Measurements from ENCODE around the gene B3GNT8.
"Not testable (repeated sequence)": the region's sequence is repeated elsewhere in the genome, so short reads cannot be mapped to it uniquely, and the experiment has no call there.

The B3GNT8 gene

GRCh38 chr19:41416194-41416674 is 10.9 kb downstream of the B3GNT8 start:
- no peak for DNase-seq (ENCODE audit: extremely low read depth in 1 of 2, low read depth in 1 of 2)

DNA sequence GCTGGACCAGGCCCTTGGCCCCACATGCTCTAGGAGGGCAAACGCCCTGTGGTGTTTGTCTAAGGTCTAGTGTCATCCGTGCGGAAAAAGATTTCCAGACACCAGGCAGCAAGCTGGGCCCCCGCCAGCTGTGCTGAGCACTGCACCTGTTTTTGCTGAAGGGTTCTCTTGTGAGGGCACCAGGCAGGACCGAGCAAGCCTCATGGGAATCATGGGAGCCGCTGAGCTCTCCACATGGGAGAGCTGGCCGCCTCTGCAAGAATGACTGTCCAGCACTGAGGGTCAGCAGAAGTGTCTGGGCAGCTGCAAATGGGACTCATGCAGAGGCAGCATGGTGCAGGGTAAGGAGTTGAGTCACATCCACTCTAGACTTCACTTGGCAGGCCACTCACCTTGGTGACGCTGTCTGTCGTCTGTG is 12.0 kb downstream of the B3GNT8 start:
- no peak for DNase-seq (ENCODE audit: extremely low read depth in 1 of 2, low read depth in 1 of 2)

GRCh38 chr19:41414461-41414860 is 12.7 kb downstream of the B3GNT8 start:
- DNase-seq (ENCODE audit: extremely low read depth in 1 of 2, low read depth in 1 of 2), result no peak

DNA sequence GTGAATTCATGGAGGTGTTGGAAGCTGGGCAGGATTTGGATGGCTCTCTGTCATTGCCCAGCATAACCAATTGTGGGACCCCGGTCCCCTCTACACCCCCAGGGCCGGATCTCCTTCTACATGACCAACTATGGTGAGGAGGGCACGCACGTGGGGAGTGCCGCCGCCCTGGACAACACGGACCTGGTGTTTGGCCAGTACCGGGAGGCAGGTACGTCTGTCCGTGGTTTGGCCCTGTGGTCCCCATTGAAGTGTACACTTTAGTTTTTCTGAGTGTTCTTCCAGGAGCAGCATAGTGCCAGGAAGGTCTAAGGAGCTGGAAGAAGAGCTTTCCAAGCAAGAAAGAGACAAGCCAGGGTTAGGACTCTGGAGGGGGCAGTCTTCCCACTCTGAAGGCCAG is 13.2 kb downstream of the B3GNT8 start:
- DNase-seq (ENCODE audit: extremely low read depth in 1 of 2, low read depth in 1 of 2), result no peak

- no peak for DNase-seq (ENCODE audit: extremely low read depth in 1 of 2, low read depth in 1 of 2)
Measured at GRCh38 chr19:41412953-41413352, 14.2 kb downstream of the B3GNT8 start.

- no peak for DNase-seq (ENCODE audit: extremely low read depth in 1 of 2, low read depth in 1 of 2)
Measured at GRCh38 chr19:41411968-41412265, 15.3 kb downstream of the B3GNT8 start.

GRCh38 chr19:41411100-41411967 is 15.8 kb downstream of the B3GNT8 start:
- no peak for DNase-seq (ENCODE audit: extremely low read depth in 1 of 2, low read depth in 1 of 2)

DNA sequence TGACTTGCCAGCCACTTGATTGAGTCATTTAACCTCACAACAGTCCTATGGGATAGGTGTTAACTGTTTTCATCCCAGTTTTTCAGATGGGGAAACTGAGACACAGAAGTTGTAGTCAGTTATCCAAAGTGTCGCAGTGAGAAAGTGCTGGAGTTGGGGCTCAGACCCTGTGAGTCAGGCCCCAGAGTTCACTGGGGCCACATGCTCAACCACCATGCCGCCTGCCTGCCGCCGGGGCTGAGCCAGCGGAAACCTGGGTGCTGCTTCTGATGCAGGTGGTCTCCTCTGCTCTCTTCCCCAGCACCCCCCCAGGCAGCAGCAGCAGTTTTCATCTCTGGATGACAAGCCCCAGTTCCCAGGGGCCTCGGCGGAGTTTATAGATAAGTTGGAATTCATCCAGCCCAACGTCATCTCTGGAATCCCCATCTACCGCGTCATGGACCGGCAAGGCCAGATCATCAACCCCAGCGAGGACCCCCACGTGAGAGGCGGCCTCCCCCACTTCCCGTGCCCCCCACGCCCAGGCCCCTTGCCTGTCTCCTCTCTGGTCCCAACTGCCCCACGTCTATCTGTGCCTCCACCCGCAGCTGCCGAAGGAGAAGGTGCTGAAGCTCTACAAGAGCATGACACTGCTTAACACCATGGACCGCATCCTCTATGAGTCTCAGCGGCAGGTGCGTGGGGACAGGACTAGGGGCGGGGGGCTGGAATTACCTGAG is 16.7 kb downstream of the B3GNT8 start:
- no peak for DNase-seq (ENCODE audit: extremely low read depth in 1 of 2, low read depth in 1 of 2)

DNA sequence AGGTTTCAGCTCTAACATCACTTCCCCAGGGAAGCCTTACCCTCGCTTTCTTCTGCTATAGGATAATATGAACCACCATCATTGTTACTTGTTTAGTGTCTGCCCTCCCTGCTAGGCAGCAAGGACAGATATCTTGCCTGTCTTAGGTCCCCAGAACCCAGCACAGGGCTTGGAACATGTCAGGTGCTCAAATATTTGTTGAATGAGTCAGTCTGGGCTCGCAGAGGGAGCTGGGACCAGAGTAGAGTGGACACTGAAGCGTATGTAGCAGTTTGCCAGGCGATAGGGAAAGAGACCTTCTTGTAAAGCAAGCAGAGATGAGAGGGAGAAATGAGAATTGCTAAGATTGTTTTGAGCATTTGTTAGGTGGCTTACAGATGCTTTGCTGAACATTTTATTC is 17.9 kb downstream of the B3GNT8 start:
- DNase-seq (ENCODE audit: extremely low read depth in 1 of 2, low read depth in 1 of 2), result no peak

- not testable (repeated sequence) for DNase-seq (ENCODE audit: extremely low read depth in 1 of 2, low read depth in 1 of 2)
Measured at GRCh38 chr19:41408846-41409245, 18.3 kb downstream of the B3GNT8 start.

- no peak for DNase-seq (ENCODE audit: extremely low read depth in 1 of 2, low read depth in 1 of 2)
Measured at GRCh38 chr19:41408256-41408655, 18.9 kb downstream of the B3GNT8 start.

DNA sequence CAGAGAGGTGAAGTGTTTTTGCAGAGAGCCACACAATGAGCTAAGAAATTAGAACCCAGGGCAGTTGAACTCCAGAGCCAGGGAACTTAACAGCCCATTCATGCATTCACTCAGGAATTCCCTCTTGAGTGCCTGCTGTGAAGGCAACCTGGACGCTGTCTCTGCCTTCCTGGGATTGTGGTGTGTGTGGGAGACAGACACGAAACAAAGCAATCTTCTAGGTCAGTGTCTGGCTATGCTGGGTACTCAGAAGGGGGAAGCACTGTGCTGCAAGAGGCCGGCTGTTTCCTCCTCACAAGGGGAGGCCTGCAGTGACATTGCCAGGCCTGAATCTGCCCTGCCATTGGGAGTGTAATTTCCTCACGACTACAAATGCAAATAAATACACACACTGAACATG is 19.9 kb downstream of the B3GNT8 start:
- DNase-seq (ENCODE audit: extremely low read depth in 1 of 2, low read depth in 1 of 2), result no peak

- DNase-seq (ENCODE audit: extremely low read depth in 1 of 2, low read depth in 1 of 2), result no peak
Measured at GRCh38 chr19:41405776-41406175, 21.4 kb downstream of the B3GNT8 start.

- DNase-seq (ENCODE audit: extremely low read depth in 1 of 2, low read depth in 1 of 2), result no peak
Measured at GRCh38 chr19:41403181-41403970, 23.8 kb downstream of the B3GNT8 start.

- DNase-seq (ENCODE audit: extremely low read depth in 1 of 2, low read depth in 1 of 2), result no peak
Measured at GRCh38 chr19:41402010-41402409, 25.2 kb downstream of the B3GNT8 start.

DNA sequence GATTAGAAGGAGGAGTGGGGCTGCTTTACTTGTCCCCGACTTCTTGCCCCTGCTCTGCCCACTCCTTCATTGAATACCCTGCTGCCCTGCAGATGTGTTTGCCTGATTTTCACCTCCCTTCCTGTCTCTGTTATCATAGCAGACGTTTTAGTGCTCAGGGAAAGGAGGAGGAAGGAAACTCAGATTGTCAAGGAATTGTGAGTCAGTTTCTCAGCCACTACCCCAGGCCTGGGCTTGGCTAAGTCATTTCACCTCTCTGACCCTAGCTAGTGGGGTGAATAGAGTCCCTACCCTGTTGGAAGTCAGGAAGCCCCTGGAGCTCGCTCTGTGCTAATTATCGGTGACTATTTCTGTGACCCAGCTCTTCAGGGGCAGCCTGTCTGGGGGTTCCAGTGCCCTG is 25.7 kb downstream of the B3GNT8 start:
- no peak for DNase-seq (ENCODE audit: extremely low read depth in 1 of 2, low read depth in 1 of 2)

GRCh38 chr19:41399525-41399924 is 27.6 kb downstream of the B3GNT8 start:
- no peak for DNase-seq (ENCODE audit: extremely low read depth in 1 of 2, low read depth in 1 of 2)

DNA sequence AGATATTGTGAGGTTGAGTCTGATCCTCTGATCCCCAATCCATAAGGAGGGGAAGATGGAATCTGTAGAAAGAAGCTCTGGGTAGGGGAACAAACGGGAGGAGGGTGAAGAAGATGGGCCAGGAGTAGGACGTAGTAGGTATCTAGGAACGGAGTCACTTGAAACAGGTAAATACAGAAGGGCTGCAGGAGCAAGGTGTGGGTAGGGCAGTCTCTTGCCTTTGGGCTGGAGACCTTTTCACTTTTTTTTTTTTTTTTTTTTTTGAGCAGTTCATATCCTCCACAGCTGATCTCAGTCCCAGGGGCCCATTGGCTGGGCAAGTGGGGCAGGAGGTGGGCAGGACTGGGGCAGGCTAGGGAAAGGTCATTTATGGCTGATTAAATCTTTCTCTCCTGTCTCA is 28.1 kb downstream of the B3GNT8 start:
- no peak for DNase-seq (ENCODE audit: extremely low read depth in 1 of 2, low read depth in 1 of 2)

DNA sequence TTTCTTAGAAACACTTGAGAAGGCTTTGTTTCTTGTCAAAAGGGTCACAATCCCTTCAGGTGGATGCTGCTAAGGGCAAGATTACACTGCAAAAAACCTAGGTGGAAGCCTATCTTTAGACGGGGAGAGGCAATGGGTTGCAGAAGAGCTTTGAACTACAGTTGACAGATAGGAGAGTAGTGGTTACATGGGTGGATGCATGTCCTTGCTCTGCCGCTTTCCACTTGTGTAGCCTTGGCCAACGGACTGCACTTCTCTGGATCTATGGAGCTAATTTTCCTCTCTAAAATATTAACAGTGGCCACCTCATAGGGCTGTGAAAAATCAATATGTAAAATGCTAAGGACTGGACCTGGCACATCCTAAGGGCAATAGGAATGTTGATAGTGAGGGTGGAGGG is 28.6 kb downstream of the B3GNT8 start:
- DNase-seq (ENCODE audit: extremely low read depth in 1 of 2, low read depth in 1 of 2), result no peak

- DNase-seq (ENCODE audit: extremely low read depth in 1 of 2, low read depth in 1 of 2), result no peak
Measured at GRCh38 chr19:41398050-41398418, 29.1 kb downstream of the B3GNT8 start.
